Measurements from ENCODE around the gene IL6ST.

IL6ST gene

GRCh38 chr5:55918087-55919035 is 76.4 kb downstream of the IL6ST start:
- no peak for DNase-seq (ENCODE audit: low spot score)

DNA sequence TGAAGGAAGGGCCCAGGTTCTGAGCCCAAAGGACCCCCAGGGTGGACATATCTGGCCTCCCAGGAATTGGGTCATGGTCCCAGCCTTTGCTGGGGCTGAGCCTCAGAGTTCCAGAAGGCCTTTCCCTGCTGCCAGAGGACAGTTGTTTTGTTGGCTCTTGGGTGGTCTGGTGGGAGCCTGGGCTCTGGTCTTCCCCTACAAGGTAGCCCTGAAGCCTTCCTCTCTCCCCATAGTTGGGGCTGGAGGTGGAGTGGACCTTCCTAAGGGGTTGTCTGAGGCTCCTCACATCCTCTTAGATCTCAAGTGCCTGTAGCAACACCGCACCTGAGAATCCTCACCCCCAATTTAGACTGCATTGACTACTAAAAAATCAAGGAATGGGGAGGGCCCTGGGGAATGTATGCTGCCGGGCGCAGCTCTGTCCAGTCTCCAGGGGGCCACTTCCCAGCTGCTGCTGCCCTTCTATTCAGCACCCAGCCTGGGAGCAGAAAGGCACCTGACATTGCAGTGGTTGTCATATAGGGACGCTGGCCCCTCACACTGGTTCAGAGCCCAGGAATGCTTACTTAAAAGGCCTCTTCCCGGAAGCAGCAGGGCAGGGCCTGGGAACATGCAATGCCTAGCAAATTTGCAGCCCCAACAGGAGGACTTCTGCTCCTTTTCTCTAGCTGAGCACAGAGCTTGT is 77.2 kb downstream of the IL6ST start:
- DNase-seq (ENCODE audit: low spot score): no peak

DNA sequence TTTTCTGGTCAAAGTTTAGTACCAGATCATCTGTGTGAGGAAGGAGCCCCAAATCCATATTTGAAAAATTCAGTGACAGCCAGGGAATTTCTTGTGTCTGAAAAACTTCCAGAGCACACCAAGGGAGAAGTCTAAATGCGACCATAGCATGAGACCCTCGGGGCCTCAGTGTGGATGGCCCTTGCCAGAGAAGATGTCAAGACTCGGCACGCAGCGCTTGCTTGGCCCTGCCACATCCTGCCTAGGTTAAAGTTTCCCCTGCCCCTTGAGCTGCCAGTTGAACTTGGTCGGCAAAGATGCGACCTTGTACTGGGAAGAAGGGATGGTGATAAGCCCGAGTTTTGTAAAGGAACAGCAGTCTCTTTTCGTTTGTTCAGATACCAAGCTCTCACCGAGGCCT is 77.8 kb downstream of the IL6ST start:
- no peak for DNase-seq (ENCODE audit: low spot score)

- no peak for DNase-seq (ENCODE audit: low spot score)
These were observed 79.0 kb downstream of the IL6ST start for GRCh38 chr5:55915783-55916182.

- no peak for DNase-seq (ENCODE audit: low spot score)
These were observed 79.8 kb downstream of the IL6ST start for GRCh38 chr5:55914971-55915370.

GRCh38 chr5:55913466-55914413 is 81.0 kb downstream of the IL6ST start:
- DNase-seq (ENCODE audit: low spot score): no peak

- no peak for DNase-seq (ENCODE audit: low spot score)
These were observed 82.7 kb downstream of the IL6ST start for GRCh38 chr5:55911784-55912653.

DNA sequence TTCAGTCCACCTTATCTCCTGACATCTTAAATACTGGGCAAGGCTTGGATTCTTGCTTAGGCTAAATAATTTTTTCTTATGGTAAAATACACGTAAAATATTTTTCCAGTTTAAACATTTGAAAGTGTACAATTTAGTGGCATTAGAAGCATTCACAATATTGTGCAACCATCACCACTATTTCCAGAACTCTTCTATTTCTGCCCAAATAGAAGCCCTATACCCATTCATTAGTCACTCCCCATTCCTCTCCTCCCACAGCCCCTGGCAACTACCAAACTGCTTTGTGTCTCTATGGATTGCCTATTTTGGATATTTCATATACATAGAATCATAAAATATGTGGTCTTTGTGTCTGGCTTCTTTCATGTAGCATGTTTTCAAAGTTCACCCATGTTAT is 86.0 kb downstream of the IL6ST start:
- DNase-seq (ENCODE audit: low spot score): no peak

- DNase-seq (ENCODE audit: low spot score): no peak
These were observed 86.8 kb downstream of the IL6ST start for GRCh38 chr5:55907927-55908326.

DNA sequence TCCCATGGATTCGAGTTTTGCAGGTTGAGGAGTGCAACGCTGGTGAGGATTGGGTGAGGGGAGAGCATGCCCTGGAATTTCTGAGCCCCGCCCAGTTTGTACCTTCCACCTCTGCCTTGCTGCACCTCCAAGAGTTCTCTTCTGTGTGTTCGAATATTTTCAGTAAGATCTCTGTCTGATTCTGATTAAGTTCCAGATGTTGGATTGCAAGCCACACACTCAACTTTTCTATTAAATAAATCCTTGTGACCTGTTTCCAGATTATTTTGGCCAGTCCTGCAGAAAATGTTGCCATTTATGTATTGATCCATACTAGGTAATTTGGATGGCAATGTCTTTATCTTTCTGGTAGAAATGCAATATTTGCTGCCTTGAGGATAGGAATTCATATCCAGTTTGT is 89.5 kb downstream of the IL6ST start:
- no peak for DNase-seq (ENCODE audit: low spot score)

GRCh38 chr5:55904152-55904551 is 90.6 kb downstream of the IL6ST start:
- peak; percentile 20 for DNase-seq (ENCODE audit: low spot score)

- DNase-seq (ENCODE audit: low spot score): no peak
These were observed 91.6 kb downstream of the IL6ST start for GRCh38 chr5:55903121-55903701.

DNA sequence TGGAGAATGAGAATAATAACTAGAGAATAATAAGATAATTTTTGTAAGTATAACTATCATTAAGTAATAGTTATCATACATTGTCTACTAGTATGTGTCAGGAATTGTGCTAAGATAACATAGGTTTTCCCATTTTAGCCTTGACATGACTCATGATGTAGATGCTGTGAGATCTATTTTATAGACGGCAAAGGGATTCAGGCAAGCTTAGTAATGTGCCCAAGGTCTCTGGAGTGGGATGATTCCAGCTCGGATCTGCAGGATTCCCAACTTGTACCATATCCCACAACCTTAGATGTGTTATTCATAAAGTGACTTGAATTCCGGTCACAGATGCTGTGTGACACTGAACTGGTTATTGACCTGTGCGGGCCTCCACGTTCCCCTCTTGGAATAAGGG is 92.1 kb downstream of the IL6ST start:
- no peak for DNase-seq (ENCODE audit: low spot score)

DNA sequence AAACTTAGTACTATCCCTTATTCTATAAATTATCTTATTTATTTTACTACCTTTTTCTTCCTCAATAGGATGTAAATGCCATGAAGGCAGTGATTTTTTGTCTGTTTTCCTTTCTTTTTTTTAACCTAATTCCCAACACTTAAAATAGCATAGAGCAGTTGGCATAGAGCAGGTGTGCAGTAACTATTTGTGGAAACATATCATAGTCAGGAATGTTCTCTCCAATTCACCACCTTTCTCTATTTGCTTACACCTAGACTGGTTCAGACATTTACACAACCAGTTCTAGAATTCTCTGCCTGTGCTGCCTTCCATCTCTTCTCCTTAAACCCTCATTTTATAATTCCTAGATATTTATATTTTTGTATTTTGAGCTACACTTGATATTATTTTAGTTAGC is 94.0 kb downstream of the IL6ST start:
- no peak for DNase-seq (ENCODE audit: low spot score)

DNA sequence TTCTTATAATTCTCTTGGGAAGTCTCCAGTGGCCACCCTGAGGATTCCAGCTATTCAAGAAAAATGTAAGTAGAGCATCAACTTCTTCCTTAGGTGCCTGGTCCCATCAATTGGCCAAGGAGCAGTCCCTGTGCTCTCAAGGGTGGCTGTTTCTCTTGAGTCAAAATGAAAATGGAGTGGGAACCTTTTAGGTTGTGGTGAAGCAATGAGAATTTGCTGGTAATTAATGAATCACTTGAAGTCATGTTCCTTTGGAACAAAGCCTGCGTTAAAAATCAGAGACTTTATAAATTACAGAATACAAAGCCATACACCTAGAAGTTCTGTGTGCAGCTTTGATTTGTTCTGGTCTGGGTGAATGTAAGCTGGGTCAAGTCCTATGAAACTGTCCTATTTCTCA is 94.7 kb downstream of the IL6ST start:
- no peak for DNase-seq (ENCODE audit: low spot score)

GRCh38 chr5:55899344-55899743 is 95.4 kb downstream of the IL6ST start:
- peak; percentile 56 for DNase-seq (ENCODE audit: low spot score)

GRCh38 chr5:55897905-55898304 is 96.9 kb downstream of the IL6ST start:
- peak; percentile 94 for DNase-seq (ENCODE audit: low spot score)

GRCh38 chr5:55897206-55897894 is 97.4 kb downstream of the IL6ST start:
- DNase-seq (ENCODE audit: low spot score): no peak

DNA sequence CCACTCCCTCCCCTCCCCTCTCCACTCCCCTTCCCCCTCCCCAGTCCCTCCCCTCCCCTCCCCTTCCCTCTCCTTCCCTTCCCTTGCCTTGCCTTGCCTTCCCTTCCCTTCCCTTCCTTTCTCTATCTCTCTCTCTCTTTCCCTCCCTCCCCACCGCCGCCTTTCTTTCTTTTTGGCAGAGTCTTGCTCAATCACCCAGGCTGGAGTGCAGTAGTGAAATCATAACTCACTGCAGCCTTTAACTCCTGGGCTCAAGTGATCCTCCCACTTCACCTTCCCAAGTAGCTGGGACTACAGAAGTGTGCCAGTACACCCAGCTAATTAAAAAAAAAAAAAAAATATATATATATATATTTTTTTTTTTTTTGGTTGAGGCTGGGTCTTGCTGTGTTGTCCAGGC is 98.1 kb downstream of the IL6ST start:
- DNase-seq (ENCODE audit: low spot score): no peak

GRCh38 chr5:55896238-55896637 is 98.5 kb downstream of the IL6ST start:
- DNase-seq (ENCODE audit: low spot score): no peak

All from AG08395 (cell line).